ENCODE data around the gene KAZN.

Gene KAZN

DNA sequence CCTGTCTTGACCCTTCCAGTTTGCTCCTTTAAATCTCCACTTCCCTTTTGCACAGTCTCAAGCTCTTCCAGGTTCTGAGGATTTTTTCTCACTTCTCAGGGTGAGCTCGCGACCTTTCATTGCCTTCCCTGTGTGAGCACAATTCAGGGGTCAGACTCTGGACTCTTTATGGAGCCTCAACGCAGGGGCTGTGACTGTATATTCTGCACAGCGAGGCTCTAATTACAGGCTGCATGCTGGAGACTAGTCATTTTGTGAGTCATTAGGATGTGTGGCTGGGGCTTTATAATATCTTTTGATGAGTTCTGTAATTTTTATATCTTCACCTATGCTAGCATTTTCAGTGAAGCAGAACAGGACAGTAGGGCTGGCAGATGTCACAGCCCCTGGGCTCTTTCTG is 270.7 kb downstream of the KAZN start:
- no peak for DNase-seq

DNA sequence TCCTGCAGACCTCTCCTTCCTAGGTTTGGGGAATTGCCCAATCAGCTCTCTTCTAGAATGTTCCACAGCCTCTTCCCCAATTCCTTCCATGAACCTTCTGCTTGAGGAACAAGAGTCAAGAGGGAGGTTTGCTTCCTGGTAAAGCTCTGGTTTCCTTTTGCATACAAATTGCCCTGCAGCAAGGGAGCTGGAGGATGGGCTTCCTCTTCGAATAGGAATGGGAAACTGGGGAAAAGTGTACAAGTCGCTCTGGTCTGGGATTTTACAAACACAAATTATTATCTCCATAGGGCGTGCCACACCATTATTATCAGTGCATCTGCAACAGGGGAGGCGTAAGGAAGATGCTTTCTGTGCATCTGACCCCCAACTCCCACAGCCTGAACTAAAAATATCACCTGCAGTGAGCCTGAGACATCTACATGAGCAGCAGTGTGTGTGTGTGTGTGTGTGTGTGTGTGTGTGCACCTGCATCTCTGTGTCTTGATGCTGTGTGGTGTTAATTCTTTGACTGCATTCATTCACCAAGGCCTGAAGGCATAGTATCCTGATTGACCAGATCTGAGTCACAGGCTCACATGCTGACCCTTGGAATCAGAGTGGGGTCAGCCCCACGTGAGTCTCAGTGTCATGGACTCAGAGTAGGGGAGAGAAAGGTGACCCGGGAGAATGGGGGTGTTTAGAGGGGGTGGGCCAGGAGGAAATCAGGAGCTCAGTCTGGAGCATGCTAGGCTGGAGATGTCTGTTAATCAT is 272.9 kb downstream of the KAZN start:
- no peak for DNase-seq

DNA sequence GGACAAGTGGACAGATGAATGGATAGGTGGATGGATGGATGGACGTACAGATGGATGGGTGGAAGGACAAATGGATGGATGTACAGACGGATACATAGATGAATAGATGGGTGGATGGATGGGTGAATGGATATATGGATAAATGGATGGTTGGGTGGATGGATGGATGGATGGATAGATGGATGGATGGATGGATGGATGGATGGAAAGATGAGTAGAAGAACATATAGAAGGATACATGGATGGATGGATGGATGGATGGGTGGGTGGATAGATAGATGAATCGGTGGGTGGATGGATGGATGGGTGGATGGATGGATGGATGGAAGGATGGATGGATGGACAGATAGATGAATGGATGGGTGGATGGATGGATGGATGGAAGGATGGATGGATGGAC is 274.3 kb downstream of the KAZN start:
- no peak for DNase-seq

DNA sequence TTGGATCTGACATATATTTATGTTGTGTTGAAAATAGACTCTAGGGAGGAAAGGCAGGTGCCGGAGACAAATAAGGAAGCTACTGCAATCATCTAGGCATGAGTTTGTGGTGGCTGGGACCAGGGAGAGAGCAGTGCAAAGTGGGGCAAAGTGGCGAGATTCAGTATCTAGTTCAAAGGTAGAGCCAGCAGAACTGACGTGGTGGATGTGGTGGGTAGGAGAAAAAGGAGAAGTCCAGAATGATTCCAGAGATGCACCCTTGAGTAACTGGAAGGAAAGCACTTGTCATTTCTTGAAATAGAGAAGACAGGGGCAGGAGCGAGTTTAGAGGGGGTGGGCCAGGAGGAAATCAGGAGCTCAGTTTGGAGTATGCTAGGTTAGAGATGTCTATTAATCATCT is 275.2 kb downstream of the KAZN start:
- no peak for DNase-seq

DNA sequence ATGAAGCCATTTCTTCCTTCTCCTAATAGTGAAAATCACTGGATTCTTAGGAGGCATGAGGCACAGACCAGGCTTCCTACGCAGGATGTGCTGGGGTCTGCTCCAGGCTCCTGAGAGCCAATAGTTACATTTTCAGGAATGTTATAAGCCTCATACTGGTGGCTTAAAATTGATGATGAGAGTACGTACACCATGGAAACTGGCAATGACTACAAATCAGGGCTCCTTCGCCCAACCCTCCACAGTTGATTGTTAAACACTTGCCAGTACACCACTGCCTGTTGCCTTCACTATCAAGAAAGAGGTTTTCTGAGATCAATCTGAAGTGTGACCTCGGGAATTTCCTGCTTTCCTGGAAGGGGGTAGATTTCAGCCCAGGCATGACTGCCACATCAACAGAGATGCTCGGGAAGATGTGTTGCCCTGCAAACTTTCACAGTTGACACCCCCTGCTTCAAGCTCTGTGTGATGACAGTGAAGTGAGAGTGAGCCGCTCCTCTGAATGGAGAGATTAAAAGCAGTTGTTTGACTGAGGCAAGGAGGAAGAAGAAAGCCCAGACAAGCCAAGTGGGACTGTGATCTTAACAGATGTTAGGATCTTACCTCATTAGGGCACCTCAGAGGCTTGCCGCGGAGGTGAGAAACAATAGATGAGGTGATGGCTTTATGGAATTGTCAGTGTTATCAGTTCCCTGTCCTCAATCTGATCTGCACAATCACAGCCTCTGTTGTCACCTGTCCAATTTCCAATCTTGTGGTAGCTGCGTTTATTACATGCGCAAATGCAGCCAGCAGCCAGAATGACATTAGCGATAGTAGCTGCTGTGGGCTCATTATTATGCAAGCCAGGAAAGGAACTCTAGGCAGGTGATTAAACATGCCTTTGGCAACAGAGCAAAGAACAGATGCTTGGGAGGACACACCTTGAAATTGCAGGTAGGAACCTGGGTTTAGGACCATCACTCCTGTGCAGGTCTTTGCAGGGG is 277.3 kb downstream of the KAZN start:
- no peak for DNase-seq

DNA sequence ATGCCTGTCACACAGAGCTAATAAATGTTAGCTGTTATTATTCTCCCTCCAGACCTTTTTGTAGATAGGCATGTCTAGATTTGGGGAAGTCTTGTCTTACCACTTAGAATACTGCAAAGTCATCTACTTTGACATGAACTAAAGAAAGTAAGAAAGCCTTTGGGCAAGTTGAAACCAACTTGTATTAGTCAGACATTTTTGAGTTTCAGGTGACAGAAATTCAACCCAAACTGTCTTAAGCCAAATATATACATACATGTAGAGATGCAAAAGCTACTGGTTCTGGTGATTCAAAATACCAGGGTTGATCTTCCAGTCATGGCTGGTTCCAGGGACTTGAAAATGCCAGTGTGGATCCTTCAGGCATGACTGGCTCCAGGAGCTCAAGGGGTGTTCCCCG is 278.3 kb downstream of the KAZN start:
- no peak for DNase-seq

DNA sequence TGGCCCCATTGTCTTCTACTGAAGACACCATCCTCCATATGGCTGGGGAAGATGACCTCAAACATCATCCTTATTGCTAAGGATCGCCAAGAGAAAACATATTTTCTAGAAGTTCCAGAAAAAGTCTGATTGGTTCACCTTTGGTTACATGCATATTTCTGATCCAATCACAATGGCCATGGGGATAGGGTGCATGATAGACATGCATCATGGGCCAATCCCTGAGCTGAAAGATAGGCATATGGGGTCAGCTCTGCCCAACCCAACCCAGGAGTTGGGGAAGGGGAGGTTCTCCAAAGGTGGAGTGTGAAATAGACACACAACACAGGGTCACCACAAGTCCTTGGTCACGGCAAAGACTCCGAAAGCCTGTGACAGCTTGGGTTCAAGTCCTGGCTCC is 278.7 kb downstream of the KAZN start:
- no peak for DNase-seq

DNA sequence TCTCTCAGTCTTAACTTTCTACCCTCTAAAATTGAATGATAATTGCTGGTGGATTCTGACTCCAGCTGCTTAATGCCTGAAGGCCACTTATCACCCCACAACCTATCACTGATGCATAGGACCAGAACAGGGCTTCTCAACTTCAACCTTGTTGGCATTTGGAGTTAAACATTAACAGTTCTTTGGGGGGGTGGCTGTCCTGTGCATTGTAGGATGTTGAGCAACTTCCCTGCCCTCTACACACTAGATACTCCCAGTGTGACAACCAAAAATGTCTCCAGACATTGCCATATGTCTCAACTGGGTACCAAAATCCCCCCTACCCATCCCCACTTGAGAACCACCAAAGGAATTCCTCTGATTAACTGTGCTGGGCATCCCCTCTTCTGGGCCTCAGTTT is 279.6 kb downstream of the KAZN start:
- no peak for DNase-seq

DNA sequence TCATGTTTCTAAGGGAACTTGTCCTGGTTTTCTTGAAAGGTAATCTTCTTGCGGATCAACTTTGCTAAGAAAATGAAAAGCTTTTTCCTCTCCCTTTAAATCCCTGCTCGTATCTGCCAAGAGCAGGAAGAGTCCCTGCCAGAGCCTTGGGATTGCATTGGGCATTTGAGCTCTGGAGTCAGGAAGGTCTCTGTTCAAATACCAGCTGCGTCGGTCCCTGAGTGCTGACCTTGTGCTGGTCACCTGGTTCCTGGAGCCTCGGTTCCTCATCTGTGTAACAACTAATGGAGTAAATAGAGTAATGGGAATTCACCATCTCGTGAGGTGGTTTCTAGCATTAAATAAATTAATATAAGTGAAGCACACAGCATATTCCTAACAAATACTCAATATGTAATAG is 280.5 kb downstream of the KAZN start:
- DNase-seq = no peak

DNA sequence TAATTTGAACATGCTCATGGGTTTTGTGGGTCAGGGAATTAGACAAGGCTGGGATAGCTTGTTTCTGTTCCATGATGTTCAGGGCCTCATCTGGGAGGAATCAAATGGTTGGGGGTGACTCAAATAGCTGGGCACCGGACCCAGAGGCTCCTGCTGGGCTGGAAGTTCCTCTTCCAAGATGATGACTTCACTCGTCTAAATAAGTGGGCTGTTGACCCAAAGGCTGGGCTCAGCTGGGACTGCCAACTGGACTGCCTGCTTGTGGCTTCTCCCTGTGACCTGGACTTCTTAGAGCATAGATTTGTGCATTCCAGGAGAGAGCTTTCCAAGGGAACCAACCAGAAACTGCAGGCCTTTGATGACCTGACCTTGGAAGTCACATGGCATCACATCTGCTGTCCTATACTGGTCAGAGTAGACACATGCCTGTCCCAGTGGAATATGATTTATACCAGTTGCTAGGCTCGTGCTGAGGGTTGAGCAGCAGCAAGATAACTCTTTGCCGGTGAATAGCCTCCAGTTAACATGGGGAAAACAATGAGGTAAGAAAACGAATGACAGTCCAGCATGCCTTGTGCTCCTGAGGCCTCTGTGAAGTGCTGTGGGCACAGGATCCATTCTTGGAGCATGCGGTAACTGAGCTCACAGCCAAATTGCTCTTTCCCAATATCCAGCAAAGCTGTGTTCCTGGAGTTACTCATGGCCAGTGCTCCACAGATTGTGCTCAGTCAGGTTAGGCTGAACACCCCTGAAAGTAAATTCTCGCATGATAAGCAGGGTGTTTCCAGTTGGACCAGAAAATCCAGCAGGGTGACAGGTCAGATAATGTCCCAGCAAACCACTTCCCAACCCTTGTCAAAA is 282.2 kb downstream of the KAZN start:
- DNase-seq = no peak

DNA sequence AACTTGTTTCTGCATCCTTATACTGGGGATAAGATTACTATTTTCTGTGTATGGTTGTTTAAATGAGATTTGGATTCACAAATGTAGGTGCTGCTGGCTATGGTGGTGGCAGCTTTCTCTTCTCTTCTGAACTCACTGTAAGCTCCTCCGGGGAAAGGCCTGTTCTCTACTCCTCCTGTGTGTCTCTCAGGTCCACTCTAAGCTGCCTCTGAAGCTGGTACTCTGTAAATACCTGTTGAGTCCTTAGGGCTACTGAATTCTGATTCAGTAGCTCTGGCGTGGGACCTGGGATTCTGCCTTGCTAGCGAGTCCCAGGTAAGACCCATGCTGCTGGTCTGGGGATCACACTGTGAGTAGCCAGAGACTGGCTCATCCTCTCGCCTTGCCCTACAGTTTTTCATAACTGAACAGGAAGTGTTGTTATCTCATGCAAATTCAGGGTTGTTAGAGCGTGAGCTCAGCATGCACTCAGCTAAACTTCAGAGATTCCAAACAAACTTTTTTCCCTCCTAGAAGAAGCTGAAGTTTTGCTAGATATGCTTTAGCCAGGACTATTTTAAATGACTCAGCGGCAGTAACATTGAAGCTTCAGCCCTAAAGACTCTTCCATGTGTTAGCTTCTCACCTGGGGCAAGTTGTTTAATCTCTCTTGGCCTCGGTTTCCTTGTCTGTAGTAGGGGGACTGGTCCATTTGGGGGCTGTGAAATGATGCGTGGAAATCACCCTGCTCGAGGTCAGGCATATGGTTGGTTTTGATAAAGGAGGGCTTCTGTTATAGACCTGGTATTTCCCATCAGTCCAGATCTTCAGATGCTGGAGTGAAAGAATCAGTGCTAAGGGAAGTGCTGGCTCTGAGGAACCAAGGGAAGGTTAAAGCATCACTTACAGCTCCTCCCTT is 283.5 kb downstream of the KAZN start:
- DNase-seq = no peak

DNA sequence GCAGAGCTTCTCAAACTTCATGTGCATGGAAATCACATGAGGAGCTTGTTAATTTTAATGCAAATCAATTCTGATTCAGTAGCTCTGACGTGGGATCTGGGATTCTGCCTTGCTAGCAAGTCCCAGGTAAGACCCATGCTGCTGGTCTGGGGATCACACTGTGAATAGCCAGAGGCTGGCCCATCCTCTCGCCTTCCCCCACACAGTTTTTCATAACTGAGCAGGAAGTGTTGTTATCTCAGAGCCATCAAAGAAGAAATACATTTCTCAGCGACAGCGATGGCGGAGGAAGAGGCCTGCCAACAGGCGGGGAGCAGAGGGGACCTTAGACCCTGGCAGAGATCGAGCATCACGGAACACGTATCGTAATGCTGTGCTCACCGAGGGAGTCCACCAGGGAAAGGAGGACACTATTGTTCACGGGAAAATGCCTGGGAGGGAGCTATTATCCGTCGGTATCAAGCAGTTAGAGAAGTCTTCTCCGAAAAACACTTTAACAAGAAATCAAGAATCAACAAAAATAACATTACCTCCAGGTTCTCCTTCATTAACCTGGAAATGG is 286.2 kb downstream of the KAZN start:
- no peak for DNase-seq

DNA sequence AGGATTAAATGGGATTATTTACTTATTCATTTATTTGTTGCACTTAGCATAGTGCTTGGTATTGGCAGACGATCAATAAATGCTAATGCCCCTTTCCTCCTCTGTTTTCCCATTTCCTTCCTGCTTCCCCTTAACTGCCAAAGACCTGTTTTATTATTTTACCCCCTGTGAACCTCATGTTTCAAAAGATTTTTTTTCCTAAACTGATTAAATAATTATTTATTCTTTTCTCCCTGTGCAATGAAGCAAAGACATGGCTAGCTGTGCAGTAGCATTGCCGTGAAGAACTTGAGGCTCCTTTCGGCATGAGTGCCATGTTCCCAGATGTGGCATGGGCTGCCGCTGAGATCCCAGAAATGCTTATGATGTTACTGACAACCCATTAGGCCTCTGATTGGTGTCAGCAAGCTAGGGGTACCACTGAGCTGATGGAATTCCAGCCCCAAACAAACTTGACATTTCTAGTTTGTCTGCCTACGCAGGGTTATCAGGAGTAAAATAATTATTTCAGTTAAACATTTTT is 288.6 kb downstream of the KAZN start:
- DNase-seq = no peak

DNA sequence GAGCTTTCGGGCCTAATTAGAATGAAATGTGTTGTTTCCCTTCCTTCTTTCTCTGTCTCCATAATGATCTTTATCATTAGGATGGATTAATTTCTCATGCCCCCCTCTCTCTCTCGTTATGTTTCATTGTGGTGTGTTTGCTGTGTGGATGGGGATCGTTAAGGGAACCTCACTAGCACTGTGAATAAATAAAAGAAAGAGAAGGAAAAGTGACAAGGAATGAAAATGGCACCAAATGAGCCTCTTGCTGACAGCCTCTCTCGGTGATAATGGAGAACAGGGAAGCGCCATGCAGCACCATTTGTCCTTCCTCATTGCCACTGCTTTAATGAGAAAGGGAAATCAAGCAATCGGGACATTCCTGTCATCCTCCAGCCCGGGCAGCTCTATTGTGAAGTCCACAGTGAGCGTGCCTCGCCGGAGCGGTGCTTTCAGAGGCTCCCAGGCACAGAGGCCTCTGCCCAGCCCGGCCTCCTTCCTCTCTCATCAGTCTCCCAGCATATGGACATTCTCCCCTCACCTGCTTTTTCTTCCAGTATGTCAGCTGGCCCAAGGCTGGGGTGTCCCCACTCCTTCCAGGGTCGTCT is 289.4 kb downstream of the KAZN start:
- no peak for DNase-seq

DNA sequence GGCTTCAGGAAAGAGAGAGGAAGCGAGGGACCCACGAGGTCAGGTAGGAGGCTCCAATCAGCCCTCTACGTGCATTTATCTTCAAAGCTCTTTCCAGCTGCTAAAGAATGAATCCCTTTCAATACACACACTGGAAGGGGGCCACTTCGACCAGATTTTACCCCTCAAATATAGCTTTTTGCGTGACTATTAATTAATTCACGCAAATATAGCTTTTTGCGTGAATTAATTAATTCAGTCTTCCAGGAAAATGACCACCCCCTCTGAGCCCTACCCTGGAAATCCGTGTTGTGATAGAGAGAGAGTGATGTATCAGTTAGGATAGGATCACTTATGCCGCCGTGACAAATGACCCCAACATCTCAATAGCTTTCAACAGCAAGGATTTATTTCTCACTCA is 289.9 kb downstream of the KAZN start:
- no peak for DNase-seq

DNA sequence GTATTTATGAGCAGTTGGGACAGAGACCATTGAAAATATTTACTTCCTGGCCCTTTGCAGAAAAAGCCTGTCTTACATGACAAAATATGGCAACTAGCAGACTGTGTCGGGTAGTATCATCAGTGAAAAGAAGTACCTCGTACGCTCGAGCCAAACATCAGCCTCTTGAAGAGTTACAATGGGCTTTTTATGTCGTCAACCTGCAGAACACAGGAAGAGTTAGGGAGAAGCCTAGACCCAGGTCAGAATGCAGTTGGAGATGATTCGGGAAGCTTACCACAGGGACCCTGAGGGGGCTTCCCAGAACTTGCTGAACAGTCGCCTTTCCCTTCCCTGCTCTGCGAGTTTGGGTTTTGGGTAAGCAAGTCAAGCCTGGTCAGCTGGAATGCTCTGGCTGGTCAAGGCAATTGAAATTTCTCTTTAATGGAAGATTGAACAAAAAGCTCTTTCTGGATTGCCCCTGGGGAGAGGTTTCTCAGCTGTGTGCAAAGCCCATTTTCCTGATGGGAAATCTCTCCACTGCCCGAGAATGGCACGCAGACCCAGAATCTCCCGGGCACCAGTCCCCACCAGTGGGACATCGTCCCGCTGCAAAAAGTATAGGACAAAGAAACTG is 291.4 kb downstream of the KAZN start:
- DNase-seq = no peak

DNA sequence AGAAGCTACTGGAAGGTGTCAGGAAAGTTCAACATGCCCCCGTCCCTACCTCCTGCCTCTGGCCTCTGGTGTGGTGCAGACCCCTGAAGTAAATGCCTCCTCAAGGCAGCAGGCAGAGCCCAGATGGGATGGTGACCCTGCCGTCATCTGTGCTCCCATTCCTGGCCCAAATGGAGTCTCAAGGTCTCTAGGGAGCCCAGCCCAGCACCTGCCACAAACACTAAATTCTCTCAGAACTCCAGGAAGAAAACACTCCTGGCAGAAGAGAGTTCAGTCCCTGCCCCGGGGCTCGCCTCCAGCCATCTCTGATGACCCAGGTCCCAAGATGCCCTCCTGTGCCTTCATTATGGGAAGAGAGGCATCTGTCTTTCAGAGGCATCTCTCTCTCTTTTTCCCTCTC is 293.5 kb downstream of the KAZN start:
- no peak for DNase-seq

DNA sequence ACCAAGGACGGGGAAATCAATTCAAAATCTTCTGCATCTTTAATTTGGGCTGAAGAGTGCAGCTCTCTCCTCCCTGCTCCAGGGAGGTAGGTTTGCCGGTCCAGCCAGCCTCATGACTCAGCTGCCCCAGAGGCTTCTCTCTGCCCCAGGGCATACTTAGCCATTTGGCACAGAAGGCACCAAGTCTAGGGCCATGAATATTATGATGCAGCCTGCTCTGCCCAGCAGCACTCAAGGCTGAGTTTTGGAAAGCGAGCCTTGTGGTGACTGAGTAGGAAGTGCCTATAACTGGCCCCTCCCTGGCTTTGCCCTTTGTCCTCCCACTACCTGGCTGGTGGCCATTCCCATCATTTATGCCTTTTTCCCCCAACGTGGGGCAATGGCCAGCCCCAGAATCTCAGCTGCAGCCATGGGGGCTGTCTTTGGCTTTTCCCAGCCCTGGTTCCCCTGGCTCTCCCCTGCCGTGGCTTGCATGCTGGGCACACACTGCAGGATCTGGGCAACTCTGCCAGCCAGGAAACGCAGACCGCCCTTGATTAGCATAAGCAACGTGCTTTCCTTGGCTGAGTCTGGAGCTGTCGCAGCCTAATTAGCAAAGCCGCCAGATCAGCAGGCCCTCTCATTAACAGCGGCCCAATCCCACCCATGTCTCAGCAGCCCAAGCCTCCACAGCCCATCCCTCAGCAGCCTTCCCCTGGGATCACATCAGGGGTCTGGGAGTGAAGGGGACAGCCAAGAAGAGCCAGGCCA is 296.5 kb downstream of the KAZN start:
- DNase-seq = no peak

DNA sequence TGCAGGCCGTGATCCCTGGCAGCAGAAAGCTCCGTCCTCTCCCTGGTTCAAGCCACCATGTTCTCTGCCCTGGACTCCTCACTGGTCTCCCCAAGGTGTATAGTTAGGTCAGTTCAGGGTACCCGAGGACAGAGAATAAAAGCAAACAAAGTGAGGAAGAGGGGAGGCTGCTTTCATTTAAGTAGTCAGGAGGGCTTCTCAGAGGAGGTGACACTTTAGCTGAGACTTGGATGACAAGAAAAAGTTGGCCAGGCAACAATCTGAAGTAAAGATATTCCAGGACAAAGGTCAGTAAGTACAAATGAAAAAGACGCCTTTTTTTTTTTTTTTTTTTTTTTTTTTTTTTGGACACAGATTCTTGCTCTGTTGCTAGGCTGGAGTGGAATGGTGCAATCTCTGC is 297.2 kb downstream of the KAZN start:
- no peak for DNase-seq

Measured in CD4-positive, alpha-beta T cell treated with Interleukin-10 for 1 hour (primary cell).